ENCODE results near the gene GNA15.
A peak's percentile ranks its signal among the peaks of the same experiment; 100 is the strongest.
"Not testable (repeated sequence)": the region's sequence is repeated elsewhere in the genome, so short reads cannot be mapped to it uniquely, and the experiment has no call there.

The GNA15 gene

GRCh38 chr19:3153286-3154230 lies 17.7 kb downstream of the GNA15 start:
- DNase-seq: no peak
- Histone ChIP-seq H3K27me3 (peaks cover 0 to 33% of the 10 kb centered on the region in 2 donors), H3K4me3 (no peak overlapping the region), H3K36me3 (peaks cover 0 to 4% (median 0%) of the 10 kb centered on the region in 3 donors), H3K27ac (no peak overlapping the region), H3K9me3 (no peaks in the 10 kb centered on the region), H3K4me1 (peaks cover 0 to 8% (median 3%) of the 10 kb centered on the region in 4 donors)
- TF ChIP-seq CTCF (IDR thresholded peaks at IDR 0.05): no peak
- intact Hi-C loops (cut with DNase I; ENCODE audit: low total_unique reads): no loop called here

DNA sequence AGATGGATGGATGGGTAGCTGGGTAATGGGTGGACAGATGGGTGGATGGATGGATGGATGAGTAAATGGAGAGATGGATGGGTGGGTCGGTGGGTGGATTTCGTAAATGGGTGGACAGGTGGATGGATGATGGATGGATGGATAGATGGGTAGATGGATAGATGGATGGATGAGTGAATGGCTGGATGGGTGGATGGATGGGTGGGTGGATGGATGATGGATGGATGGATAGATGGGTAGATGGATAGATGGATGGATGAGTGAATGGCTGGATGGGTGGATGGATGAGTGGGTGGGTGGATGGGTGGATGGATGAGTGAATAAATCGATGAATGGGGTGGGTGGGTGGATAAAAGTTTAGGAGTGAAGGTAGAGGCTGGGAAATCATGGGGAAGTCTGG lies 18.6 kb downstream of the GNA15 start:
- H3K27ac ChIP-seq; intact Hi-C loops (cut with DNase I; ENCODE audit: low total_unique reads); DNase-seq; H3K4me1 ChIP-seq; H3K9me3 ChIP-seq; H3K36me3 ChIP-seq; H3K4me3 ChIP-seq: not testable (repeated sequence)
- peaks cover 0 to 25% of the 10 kb centered on the region in 2 donors for H3K27me3 ChIP-seq

GRCh38 chr19:3154957-3155736 lies 19.3 kb downstream of the GNA15 start:
- H3K27ac ChIP-seq: no peak overlapping the region
- intact Hi-C loops (cut with DNase I; ENCODE audit: low total_unique reads): no loop called here
- peak; percentile 81 to 87 for DNase-seq

DNA sequence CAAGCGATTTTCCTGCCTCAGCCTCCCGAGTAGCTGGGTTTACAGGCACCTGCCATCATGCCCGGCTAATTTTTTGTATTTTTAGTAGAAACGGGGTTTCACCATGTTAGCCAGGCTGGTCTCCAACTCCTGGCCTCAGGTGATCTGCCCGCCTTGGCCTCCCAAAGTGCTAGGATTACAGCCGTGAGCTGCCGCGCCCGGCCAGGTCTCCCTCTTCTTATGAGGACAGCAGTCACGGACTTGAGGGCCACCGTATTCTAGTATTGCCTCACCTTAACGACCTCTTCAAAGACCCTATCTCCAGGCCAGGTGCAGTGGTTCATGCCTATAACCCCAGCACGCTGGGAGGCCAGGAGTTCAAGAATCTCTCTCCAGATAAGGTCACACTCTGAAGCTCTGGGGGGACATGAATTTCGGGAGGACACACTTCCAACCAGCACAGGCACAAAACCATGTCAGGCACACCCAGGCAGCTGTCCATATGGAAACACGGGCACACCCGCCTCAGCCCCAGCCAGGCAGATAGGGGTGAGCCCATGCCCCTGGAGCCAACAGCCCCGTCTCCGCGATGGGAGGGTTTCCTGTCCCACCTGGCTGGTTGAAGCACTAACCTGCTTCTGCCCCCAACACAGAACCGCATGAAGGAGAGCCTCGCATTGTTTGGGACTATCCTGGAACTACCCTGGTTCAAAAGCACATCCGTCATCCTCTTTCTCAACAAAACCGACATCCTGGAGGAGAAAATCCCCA lies 21.4 kb downstream of the GNA15 start:
- no peaks in the 10 kb centered on the region for H3K36me3 ChIP-seq
- peaks cover 0 to 6% (median 0%) of the 10 kb centered on the region in 3 donors for H3K9me3 ChIP-seq
- intact Hi-C loops (cut with DNase I; ENCODE audit: low total_unique reads): no loop called here
- no peaks in the 10 kb centered on the region for H3K27me3 ChIP-seq
- peak in 1 of 2 donors; percentile 49 for DNase-seq
- no peak for TF ChIP-seq CTCF (IDR thresholded peaks at IDR 0.05)
- peaks cover 0 to 8% (median 3%) of the 10 kb centered on the region in 4 donors for H3K4me1 ChIP-seq
- H3K27ac ChIP-seq: no peak overlapping the region
- H3K4me3 ChIP-seq: no peak overlapping the region

More at GRCh38 chr19:3154957-3155736, 19.3 kb downstream of the GNA15 start:
- Histone ChIP-seq H3K9me3 (peaks cover 0 to 4% (median 0%) of the 10 kb centered on the region in 3 donors), H3K4me3 (no peak overlapping the region), H3K27me3 (peaks cover 0 to 18% of the 10 kb centered on the region in 2 donors), H3K4me1 (peaks cover 0 to 8% (median 3%) of the 10 kb centered on the region in 4 donors), H3K36me3 (peaks cover 0 to under 1% (median 0%) of the 10 kb centered on the region in 3 donors)
- no peak for TF ChIP-seq CTCF (IDR thresholded peaks at IDR 0.05)

- Histone ChIP-seq H3K4me3 (no peak overlapping the region), H3K4me1 (peaks cover 0 to 8% (median 3%) of the 10 kb centered on the region in 4 donors), H3K27ac (no peak overlapping the region), H3K9me3 (peaks cover 0 to 6% (median 0%) of the 10 kb centered on the region in 3 donors), H3K36me3 (no peaks in the 10 kb centered on the region), H3K27me3 (peaks cover 0 to 8% of the 10 kb centered on the region in 2 donors)
- no peak for DNase-seq
- no peak for TF ChIP-seq CTCF (IDR thresholded peaks at IDR 0.05)
- intact Hi-C loops (cut with DNase I; ENCODE audit: low total_unique reads): no loop called here
Measured at GRCh38 chr19:3159565-3159964, 23.7 kb downstream of the GNA15 start.

Data from tibial artery (tissue), 4 donors.